NCI-H2107 treated with DMSO at 0.1 percent for 48 hours (cell line): ENCODE results near the gene CFDP1.
"Not testable (repeated sequence)": the region's sequence is repeated elsewhere in the genome, so short reads cannot be mapped to it uniquely, and the experiment has no call there.

ENCODE experiments used
- DNase-seq: peaks from one replicate; lab custom pipeline; 2025; ENCODE audit not compliant: unreplicated experiment; lab: John Stamatoyannopoulos, UW

Gene CFDP1

DNA sequence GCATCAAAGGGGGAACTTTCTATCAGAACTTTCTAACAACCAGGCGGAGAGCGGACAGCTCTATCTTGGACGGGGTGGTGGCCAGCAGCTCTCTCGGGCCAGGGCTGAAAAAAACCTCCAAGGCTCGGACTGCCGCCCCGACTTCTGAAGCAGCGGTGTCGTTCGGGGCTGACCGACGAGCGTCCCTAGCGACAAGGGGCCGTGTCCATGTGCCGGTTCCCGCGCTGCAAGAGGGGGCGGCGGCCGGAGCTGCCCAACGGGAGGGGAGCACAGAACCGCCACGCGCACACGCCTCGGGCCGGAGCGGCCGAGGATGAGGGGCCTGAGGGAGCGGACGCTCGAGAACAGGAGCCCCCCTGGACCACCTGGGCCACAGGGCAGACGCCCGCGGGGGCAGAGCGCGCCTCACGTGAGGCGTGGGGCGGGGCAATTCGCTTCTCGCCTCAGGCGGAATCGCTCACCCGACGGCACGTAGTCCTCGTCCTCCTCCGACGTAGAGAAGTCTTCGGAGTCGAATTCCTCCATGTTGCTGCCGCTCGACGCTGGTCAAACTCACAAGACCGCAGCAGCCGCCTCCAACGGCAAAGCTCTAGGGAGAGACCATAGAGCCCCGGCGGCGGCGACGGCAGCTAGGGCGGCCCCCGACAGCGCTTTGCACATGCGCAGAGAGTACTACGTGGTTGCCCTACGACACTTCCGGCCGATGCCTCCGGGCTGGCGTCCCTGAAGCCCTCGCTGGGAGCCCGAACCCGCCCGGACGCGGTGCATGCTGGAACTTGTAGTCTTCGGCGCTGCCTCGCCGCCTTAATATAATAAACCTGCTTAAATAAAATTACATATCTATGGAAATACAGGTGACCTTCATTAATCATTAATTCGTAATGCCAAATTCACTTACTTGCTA is at the start of gene CFDP1:
Gene CFDP1 (minus strand): TSS at position 676 of the 904 bp plus-strand sequence. CDS start 151 bp downstream, at position 525.
- DNase-seq, result peak; percentile 93

DNA sequence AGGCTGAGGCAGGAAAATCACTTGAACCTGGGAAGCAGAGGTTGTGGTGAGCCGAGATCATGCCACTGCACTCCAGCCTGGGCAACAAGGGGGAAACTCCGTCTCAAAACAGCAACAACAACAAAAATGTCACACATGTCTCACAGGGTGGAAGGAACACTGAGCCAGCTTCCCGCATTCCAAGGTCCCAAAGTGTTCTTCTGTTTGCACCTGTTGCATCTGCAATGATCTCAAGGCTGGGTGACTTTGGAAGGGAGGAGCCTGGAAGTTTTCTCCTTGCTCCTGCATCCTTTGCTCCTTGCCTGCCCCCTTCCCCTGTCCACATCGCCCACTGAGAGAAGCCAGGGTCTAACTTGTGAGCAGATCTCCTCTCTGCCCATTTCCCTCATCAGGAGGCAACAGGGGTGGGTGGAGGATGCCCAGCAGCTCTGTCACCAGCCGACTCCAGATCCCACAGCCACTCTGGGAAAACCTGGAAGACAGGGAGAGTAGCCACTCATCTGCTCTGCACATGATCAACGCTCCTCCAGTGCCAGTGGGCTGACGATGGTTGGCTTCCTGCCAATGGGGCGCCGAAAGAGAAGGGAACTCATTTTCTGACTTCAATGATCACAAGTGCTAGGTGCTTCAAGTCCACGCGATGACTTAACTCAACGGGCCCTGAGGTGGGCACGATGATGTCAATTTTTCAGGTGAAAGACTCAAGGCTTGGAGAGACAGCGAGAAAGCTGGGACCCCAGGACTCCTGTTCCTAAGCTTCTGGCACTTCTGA is 49.3 kb upstream of the CFDP1 start:
- no peak for DNase-seq

DNA sequence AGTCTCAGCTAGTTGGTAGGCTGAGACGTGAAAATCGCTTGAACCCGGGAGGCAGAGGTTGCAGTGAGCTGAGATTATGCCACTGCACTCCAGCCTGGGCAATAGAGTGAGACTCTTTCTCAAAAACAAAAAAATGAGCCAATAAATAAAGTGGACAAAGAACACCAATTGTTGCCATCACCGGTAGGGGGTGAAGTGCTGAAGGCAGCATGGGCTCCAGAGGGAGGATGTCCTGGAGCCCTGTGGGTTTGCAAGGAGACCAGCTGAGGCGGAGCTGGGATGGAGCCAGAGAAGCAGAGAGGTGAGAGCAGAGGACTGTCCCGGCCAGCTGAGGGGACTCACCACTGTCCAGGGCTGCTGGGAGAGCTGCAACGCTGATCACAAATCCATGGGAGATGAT is 48.2 kb upstream of the CFDP1 start:
- DNase-seq, result no peak

DNA sequence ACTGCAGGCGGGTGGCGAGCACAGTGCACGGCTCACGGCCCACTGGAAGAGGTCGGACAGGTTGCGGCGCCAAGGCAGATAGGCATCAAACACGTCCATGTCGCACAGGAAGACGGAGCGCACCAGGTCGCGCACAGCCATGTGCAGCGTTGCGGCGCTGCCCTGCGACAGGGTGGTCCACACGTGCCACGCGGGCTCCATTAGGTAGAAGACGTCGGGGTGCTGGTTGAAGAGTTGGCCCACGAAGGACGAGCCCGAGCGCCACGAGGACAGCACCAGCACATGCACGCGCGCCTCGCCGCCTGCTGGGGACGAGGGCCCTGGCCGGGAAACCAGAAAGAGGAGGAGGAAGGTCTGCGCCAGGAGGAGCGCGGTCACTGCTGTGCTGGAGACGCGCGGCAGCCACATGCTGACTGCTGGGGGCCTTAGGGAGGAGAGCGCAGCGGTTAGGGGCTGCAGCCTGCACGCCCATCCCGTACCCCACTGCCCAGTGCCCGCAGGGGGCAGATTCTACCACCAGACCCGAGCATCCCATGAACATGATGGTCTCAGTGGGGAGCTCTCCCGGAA is 46.2 kb upstream of the CFDP1 start:
- no peak for DNase-seq

DNA sequence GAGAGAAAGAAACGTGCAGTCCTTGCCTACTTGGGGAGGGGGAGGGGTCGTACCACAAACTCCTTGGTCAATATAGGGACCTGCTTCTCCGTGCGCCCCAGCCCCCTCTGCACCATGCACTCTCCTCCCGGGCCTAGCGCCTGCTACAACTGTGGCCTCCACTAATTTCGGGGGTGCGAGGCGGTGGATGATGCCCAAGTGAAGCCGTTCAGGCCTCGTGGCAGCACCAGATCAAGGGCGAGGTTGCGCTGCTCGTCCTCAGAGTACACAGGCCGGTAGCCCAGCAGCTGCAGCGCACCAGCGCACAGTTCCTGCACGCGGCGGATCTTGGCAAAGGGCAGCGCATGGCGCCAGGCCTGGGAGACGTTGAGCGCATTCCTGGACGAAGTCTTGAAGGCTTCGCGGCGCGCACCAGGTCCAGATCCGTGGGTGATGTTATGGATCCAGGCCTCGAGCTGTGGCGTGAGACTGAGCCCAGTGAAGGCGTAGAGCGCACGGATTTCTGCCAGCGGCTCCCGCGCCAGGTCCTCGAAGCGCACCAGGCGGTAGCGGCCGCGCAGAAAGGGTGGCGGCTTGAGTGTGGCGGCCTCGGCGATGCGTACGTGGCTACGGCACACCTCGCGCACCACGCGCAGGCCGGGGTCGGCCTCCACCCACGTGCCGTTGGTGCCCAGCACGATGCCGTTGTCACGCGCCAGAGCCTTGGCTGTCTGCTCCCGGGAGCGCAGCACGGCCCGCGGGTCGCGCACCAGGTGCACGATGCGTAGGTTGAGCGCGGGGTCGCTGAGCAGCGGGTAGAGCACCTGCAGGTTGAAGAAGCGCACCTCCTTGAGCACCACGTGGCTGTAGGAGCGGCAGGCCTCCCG is 45.4 kb upstream of the CFDP1 start:
- DNase-seq, result no peak

DNA sequence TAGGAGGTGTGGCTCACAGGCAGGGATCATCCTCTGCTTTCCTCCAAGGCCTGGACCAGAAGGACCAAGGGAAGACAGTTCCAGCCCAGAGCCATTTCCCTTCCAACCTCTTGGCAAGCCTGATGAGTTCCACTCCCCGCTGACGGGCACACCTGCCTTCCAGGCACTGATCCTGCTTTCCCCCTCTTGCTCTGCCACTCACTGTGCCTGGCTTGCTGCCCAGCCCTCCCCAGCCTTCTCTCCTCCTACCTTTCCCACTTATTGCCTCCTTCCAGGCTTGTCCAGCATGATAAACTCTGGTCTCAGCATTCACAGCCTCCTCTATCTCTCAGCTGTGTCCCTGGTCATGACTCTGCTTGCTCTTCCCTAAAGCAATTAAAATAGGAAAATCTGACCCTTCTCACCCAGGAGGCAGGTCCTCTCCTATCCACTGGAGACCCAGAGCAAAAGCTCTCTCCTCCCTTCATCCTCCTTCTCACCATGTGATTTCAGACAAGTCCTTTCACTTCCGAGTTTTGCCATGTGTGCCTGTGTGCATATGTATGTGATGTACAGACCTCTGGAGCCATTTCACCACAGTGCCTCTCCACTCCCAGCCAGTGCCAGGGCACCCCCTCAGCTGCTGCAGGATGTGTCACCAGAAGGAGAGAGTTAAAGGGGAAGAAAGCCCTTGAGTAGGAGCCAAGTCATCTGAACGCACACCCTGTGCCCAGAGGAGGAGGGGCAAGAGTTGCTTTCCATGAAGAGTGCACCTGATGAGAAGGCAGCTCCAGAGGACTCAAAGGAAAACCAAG is 44.6 kb upstream of the CFDP1 start:
- peak; percentile 80 for DNase-seq

DNA sequence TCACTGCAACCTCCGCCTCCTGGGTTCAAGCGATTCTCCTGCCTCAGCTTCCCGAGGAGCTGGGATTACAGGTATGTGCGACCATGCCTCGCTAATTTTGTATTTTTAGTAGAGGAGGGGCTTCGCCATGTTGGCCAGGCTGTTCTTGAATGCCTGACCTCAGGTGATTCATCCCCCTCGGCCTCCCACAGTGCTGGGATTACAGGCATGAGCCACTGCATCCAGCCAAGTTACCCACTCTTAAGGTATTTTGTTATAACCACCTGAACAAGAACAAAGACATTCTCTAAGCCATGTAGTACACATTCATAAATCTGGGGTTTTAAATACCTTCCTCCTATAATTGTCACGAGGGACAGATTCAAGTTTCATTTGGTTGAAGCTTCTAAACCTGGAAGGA is 43.5 kb upstream of the CFDP1 start:
- no peak for DNase-seq

DNA sequence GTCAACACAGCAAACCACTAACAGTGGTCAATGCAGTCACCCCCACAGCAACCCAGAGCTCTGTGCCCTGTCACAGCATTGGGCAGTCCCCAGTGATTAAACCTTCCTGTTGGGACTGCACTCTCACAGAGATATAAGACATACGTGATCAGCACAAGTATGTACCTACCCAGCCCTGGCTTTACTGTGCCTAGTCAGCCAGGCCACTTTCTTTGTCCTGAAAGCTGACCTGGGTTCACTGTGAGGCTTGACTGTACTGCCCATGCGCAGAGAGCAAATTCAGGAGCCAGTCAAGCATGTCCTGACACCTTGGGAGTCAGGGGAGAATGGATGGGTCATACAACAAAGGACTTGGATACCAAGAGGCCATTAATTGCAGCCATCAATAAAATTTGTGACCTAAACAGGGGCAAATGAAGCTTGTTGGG is 42.1 kb upstream of the CFDP1 start:
- no peak for DNase-seq

DNA sequence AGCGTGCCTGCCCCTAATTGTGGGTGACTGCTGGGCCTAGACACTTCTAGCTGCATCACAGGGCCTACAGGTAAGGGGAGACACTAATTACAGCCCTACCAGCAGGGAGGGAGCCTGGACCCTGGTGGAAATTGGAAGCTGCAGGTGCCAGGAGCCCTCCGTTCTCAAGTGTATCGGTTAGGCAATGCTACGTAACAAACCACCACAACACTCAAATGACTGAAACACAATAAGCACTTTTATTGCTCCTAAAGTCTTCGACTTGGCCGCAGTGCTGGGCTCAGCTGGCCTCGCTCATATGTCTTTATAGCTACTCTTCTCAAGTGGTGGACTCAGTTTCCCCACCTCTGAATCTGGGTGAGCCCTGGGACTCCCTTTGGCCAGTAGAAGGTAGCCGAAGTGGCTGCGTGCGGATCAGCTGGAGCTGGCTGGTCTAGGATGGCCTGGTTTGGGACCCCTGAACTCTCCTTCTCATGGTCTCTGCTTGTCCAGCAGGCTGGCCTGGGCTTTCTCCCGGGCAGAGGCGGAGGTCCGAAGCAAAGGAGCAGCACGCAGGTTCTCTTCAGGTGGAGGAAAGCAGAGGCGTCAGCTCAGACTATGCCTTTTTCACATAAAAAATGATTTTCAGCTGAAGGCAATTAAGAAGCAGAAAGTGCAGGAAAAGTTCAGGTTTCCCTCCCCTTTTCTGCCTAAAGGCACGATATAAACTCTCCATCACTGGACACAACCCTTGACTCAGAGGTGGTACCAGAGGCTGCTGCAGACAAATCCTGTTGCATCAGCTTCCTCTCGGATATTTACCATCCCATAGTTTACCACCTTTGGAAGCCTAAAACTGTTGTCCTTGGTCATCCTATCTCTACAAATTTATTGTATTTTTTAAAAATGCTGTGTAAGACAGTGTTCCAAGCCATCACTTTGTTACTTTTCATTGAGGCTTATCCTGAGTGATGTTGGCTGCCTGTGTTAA is 39.9 kb upstream of the CFDP1 start:
- no peak for DNase-seq

DNA sequence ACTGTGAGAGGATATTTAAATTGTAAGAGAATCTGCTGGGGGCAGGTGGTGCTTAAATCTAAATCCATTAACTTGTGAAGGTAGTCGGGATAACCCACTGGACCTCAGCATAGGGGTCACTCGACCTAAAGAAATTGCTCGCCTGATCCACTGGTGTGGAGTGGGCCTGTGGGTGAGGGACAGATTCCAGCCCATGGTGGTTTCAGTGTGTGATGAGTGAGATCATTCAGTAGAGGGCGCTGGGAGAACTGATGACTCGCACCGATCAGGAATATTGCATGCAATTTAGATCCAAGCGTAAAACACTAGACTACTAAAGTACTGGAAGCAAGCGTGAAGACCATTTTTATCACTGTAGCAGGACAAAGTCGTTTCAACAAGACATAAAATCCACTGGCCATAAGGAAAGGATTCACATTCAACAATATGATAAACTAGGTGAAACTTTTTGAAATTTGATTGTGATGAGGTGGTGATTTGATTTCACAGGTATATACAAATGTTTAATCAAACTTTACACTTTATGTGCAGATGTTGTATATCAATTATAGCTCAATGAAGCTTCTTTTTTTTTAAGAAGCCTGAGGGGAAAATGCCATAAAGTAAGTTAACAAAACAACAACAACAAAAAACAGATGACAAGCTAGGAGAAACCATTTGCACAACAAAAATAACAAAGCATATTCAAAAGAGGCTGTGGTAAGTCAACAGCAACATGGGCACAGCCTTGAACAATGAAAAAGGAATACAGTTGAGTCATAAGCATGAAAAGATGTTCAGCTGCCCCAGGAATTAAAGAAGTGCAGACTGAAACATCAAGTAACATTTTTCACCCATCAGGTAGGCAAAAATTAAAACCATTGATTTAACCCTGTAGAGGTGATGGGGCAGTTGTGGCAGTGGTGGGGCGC is 38.7 kb upstream of the CFDP1 start:
- DNase-seq, result peak; percentile 62

DNA sequence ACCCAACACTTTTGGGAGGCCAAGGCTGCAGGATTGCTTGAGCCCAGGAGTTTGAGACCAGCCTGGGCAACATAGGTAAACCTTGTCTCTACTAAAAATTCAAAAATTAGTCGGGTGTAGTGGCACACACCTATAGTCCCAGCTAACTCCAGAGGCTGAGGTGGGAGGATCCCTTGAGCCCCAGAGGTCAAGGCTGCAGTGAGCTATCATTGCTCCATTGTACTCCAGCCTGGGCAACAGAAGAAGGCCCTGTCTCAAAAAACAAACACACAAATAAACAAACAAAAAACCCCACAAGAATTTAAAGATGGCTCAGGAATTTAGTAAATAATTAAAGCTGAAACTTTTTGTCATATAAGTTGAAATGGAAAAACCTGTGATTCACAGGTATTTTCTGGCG is 33.5 kb upstream of the CFDP1 start:
- no peak for DNase-seq

DNA sequence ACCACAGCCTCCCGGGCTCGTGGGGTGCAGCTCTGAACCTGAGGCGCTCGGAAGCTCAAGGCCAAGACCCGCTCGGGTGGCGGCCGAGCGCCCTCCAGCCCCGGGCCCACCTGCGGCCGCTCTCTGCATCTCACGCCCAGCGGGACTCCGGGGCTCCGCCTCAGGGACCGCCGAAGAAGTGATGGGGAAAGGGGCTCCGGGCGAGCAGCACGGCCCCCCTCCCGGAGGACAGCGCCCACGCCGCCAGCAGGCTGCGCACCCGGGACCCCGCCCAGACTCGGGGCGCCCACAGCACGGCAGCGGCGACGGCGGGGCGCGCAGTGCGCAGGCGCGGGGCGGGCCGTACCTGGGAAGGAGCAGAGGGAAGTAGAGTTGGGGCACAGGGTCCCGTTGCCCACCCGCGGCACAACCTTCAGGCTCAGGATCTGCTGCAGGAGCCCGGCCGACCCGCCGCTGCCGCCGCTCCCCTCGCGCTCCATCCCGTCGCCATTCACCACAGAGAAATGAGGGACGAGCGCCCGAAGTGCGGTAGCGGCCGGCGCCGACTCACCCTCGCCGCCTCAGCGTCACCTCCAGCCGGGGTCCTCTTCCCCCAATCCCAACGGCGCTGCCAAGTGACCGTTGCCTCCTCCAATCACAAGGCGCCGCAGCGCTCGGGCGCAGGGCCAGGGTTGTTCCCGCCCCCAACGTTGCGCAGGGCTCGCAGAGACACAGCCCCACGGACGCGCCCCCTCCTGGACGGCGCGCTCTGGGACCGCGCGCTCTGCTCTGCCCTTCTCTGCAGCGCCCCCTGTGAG is 31.0 kb upstream of the CFDP1 start, which contains the start of gene TMEM170A:
Gene TMEM170A (minus strand): TSS at position 568 of the 797 bp plus-strand sequence. CDS start 89 bp downstream, at position 479.
- DNase-seq, result peak; percentile 92

DNA sequence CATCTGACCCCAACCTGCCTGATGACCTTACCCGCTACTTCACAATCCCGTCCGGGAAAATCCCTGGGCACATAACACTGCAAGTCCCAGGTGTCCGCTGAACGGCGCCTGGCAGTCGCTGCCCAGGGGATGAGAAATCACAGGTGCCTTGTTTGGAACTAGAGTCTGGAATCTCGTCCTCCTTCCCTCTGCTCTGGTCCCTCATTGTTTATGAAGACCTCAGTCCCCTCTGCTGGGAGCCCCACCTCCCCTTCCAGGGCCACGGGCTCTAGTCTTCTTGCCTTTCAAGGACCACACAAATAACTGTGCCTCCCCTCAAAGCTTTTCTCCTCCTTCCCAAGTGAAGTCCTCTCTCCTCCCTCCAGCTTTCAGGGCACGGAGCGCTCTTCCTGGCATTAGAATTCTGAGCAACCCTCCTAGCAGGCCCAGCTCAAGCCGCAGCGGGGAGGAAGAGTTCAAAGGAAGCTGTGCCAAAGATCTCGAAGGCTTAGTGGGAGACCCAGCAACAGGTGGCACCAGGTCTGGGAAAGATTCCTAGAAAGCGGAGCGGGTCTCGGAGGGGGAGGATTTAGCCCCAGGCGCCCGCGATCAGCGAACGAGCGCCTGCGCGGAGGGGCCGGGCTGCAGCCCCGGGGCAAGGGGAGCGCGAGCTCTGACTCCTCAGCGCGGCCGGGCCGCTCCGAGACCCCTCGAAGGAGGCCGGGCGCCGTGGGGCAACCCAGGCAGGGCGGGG is 30.3 kb upstream of the CFDP1 start:
- DNase-seq, result not testable (repeated sequence)

DNA sequence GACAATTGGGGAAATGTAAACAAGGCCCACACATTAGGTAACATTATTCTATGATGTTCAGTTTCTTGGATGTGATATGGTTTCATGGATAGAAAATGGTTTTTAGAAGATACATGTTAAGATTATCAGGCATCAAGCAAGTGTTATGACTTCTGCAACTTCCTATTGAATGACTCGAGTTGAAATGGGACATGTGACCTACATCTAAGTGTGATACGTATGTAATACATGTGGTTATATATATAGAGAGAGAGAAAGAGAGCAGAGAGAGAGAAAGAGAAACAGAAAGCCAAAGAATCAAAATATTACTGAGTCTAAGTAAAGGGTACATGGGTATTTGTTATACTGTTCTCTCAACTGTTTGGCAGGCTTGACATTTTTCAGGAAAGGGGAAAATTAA is 29.5 kb upstream of the CFDP1 start:
- no peak for DNase-seq

DNA sequence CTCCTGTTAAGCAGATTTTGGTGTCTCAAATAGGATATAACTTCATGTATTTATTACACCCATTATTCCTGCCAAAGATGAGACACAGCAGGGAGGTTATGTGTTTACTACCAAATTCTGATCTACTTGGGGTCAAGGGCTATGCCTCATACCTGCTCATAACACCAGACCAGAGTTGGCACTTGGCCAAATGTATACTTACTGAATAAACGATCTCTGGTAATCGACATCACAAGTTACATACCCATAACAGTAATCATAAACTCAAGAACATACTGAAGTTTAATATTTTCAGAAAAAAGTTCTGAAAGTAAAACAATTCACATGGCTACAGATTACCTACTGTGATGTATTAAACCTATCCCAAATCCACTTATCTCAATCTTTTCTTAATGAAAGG is 28.3 kb upstream of the CFDP1 start:
- no peak for DNase-seq

DNA sequence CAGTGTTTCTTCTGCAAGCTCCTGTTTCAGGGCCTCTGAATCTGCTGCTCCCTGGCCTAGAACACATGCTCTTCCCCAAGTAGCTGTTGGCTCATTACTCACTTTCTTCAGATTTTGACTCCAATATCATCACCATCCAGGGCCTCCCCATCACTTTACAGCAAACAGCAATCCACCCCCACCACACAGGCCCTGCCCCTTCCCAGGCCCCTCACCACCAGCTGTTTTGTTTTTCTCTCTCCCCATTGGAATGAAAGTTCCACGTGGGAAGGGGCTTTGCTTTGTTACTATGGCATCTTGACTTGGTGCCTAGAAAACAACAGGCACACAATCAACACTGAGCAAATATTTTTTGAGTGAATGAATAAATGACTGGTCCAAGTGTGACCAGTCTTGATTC is 27.1 kb upstream of the CFDP1 start:
- no peak for DNase-seq
